K562 (cell line): ENCODE data around the gene NES. TPM values are rescaled to one million over a fixed set of nuclear protein-coding genes. Genes with fewer than 3 reads are reported as not detected.

ENCODE experiments used
- ATAC-seq: fragments of 200-7000 bp; cut with Tn5 transposase; 3 replicates; pipeline ENCODE4 v1.9.1; 2020; ENCODE audit warnings: moderate library complexity
- BruUV-seq: library from RNA; stranded (reverse); fragments of 400-500 nt; replicated peaks from 2 replicates; lab custom pipeline; 2021; lab: Mats Ljungman, UMichigan
- CTCF ChIA-PET: fragments of 300-600 bp; formaldehyde crosslinking; extraction: SDS; loops from one replicate; lab custom pipeline; 2021; ENCODE audit warnings: low intra/inter-chr PET ratio; lab: Yijun Ruan, JAX
- POLR2A ChIA-PET: fragments of 300-600, 350-650 bp; sonication (Branson Sonifier 250); formaldehyde crosslinking; extraction: SDS; loops from one replicate; lab custom pipeline; 2021; ENCODE audit warnings: antibody characterized with exemption, inconsistent platforms; lab: Yijun Ruan, JAX
- DNase-seq, 4 experiments: peaks; one replicate each; pipeline versions ENCODE4 v3.0.0 to v3.0.0-alpha.2; 2011 to 2018; ENCODE audit warnings: low spot score in 3 of 4, mixed read lengths in 3 of 4; ENCODE audit errors: extremely low read depth in 1 of 4
- FAIRE-seq: peaks from 2 replicates; lab custom pipeline; 2011; peaks lifted over from hg19 to GRCh38; lab: Jason Lieb, UNC
- H2AFZ ChIP-seq: 2 replicates; pipeline ENCODE4 v1.6.0; 2011; ENCODE audit warnings: low read depth, low read length, control low read depth, inconsistent platforms
- H3K27ac ChIP-seq: fragments of 200-600 bp; 3 replicates; pipeline ENCODE4 v1.8.0; 2011; ENCODE audit warnings: low read depth, mild to moderate bottlenecking, control low read depth, inconsistent platforms, low read length, moderate library complexity, mixed read lengths; ENCODE audit errors: extremely low read depth
- H3K27me3 ChIP-seq, 2 experiments: fragments of 300-600 bp in 1 of 2; 2 replicates in 1 of 2; 3 replicates in 1 of 2; pipeline versions ENCODE4 v1.6.0 to v1.8.0; 2011; ENCODE audit warnings: inconsistent platforms in 2 of 2, low read length in 2 of 2, mild to moderate bottlenecking in 1 of 2, mixed read lengths in 1 of 2, moderate library complexity in 1 of 2; ENCODE audit not compliant: control insufficient read depth in 2 of 2, insufficient read depth in 2 of 2
- H3K36me3 ChIP-seq: fragments of 300-600 bp; 3 replicates; pipeline ENCODE4 v1.8.0; 2011; ENCODE audit warnings: mild to moderate bottlenecking, low read length, inconsistent platforms; ENCODE audit not compliant: control insufficient read depth, insufficient read depth
- H3K4me1 ChIP-seq, 2 experiments: fragments of 200-600 bp in 1 of 2; replicated peaks in 1 of 2; 2 replicates in 1 of 2; 3 replicates in 1 of 2; pipeline versions ENCODE4 v1.5.1 to v1.8.0; 2011; ENCODE audit warnings: inconsistent platforms in 2 of 2, low read length in 2 of 2, mild to moderate bottlenecking in 1 of 2, mixed read lengths in 1 of 2, moderate library complexity in 1 of 2; ENCODE audit not compliant: control insufficient read depth in 2 of 2, insufficient read depth in 2 of 2
- H3K4me2 ChIP-seq: 2 replicates; pipeline ENCODE4 v1.6.1; 2011; ENCODE audit warnings: low read length, control low read depth, inconsistent platforms, mixed read lengths; ENCODE audit not compliant: insufficient read depth
- H3K4me3 ChIP-seq: fragments of 200-600 bp; sonication (generic), shearing (Covaris generic); 2 replicates; pipeline ENCODE4 v1.5.1; 2016; ENCODE audit warnings: control low read depth, inconsistent platforms
- H3K79me2 ChIP-seq: fragments of 200-600 bp; 3 replicates; pipeline ENCODE4 v1.8.0; 2011; ENCODE audit warnings: low read length, inconsistent platforms; ENCODE audit not compliant: control insufficient read depth, insufficient read depth
- H3K9ac ChIP-seq, 2 experiments: 2 replicates each; pipeline versions ENCODE4 v1.6.0 to v1.6.1; 2011; ENCODE audit warnings: low read depth in 2 of 2, low read length in 2 of 2, control low read depth in 1 of 2, inconsistent platforms in 1 of 2, mild to moderate bottlenecking in 1 of 2, mixed read lengths in 1 of 2; ENCODE audit not compliant: insufficient read depth in 1 of 2
- H3K9me1 ChIP-seq: one replicate; pipeline ENCODE4 v1.6.0; 2011; ENCODE audit warnings: inconsistent platforms, mild to moderate bottlenecking, low read length, moderate library complexity; ENCODE audit not compliant: control insufficient read depth, insufficient read depth
- H3K9me3 ChIP-seq: replicated peaks from 2 replicates; pipeline ENCODE4 v1.5.1; 2011; ENCODE audit warnings: low read depth, low read length, inconsistent platforms; ENCODE audit not compliant: control insufficient read depth, insufficient read depth
- H4K20me1 ChIP-seq: replicated peaks from 2 replicates; pipeline ENCODE4 v1.6.1; 2011; ENCODE audit warnings: low read length, inconsistent platforms, mixed read lengths; ENCODE audit not compliant: control insufficient read depth, insufficient read depth
- ARID1B ChIP-seq: fragments of 450-650 bp; IDR thresholded peaks from 2 replicates; pipeline ENCODE4 v1.6.1; 2016; ENCODE audit warnings: antibody characterized with exemption, mild to moderate bottlenecking, inconsistent platforms
- ATF7 ChIP-seq: fragments of 450-650 bp; IDR thresholded peaks from 2 replicates; pipeline ENCODE4 v1.7.1; 2014; ENCODE audit warnings: mild to moderate bottlenecking, moderate library complexity
- CBX3 ChIP-seq, 2 experiments: IDR thresholded peaks; 1 replicate in 1 of 2; 2 replicates in 1 of 2; pipeline ENCODE4 v1.6.1; 2012; ENCODE audit warnings: inconsistent platforms in 2 of 2, low read length in 2 of 2, borderline replicate concordance in 1 of 2, control low read depth in 1 of 2
- CSDE1 ChIP-seq, 2 experiments: fragments of 450-650 bp; IDR thresholded peaks; 2 replicates each; pipeline ENCODE4 v1.6.1; 2016; ENCODE audit warnings: mild to moderate bottlenecking in 1 of 2
- ELF2 ChIP-seq: fragments of 250-450 bp; sonication (Bioruptor Pico); IDR thresholded peaks from 2 replicates; pipeline ENCODE4 v1.5.0; 2021; ENCODE audit warnings: mild to moderate bottlenecking
- ETV1 ChIP-seq: fragments of 450-650 bp; conservative IDR thresholded peaks from 2 replicates; pipeline ENCODE4 v1.6.1; 2016; ENCODE audit warnings: missing genetic modification characterization, control low read depth, low read depth, missing compliant biosample characterization
- GABPA ChIP-seq: fragments of 200-800 bp; sonication (Bioruptor generic); conservative IDR thresholded peaks from 2 replicates; pipeline ENCODE4 v1.6.1; 2016; ENCODE audit warnings: low read depth, missing genetic modification characterization, missing compliant biosample characterization
- LCOR ChIP-seq: sonication (generic); formaldehyde crosslinking; IDR thresholded peaks from 2 replicates; pipeline ENCODE4 v1.8.0; 2022; ENCODE audit warnings: mild to moderate bottlenecking, missing genetic modification reagents
- MBD2 ChIP-seq: sonication (generic); IDR thresholded peaks from 2 replicates; pipeline ENCODE4 v1.6.1; 2016; ENCODE audit warnings: low read depth, borderline replicate concordance
- MCM2 ChIP-seq: fragments of 450-650 bp; IDR thresholded peaks from 2 replicates; pipeline ENCODE4 v1.6.1; 2017; ENCODE audit warnings: low read depth, mild to moderate bottlenecking
- MECOM ChIP-seq: fragments of 250-450 bp; sonication (Bioruptor Pico); IDR thresholded peaks from 2 replicates; pipeline ENCODE4 v1.8.0; 2022; ENCODE audit warnings: inconsistent platforms
- MEF2A ChIP-seq: IDR thresholded peaks from 2 replicates; pipeline ENCODE4 v1.6.1; 2011; ENCODE audit warnings: low read depth, mild to moderate bottlenecking, low read length, moderate library complexity; ENCODE audit not compliant: control insufficient read depth
- MIER1 ChIP-seq: fragments of 450-650 bp; IDR thresholded peaks from 2 replicates; pipeline ENCODE4 v1.6.1; 2016; ENCODE audit warnings: antibody characterized with exemption, mild to moderate bottlenecking, low read depth
- POLR2A ChIP-seq: fragments of 450-650 bp; conservative IDR thresholded peaks from 2 replicates; pipeline ENCODE4 v1.6.1; 2016
- PTRF ChIP-seq: fragments of 450-650 bp; IDR thresholded peaks from 2 replicates; pipeline ENCODE4 v1.6.1; 2016; ENCODE audit warnings: mild to moderate bottlenecking, missing genetic modification characterization, missing compliant biosample characterization
- RB1 ChIP-seq: fragments of 450-650 bp; IDR thresholded peaks from 2 replicates; pipeline ENCODE4 v1.6.1; 2017; ENCODE audit warnings: low read depth, mild to moderate bottlenecking
- SMAD4 ChIP-seq: fragments of 250-450 bp; sonication (Bioruptor Pico); conservative IDR thresholded peaks from 2 replicates; pipeline ENCODE4 v1.8.0; 2021; ENCODE audit warnings: inconsistent platforms, mild to moderate bottlenecking, moderate library complexity
- SMARCA4 ChIP-seq: fragments of 450-650 bp; IDR thresholded peaks from 2 replicates; pipeline ENCODE4 v1.6.1; 2016
- SP1 ChIP-seq: sonication (generic); formaldehyde crosslinking; IDR thresholded peaks from 2 replicates; pipeline ENCODE4 v1.8.1; 2022; ENCODE audit warnings: mild to moderate bottlenecking, missing genetic modification reagents
- TRIM24 ChIP-seq, 2 experiments: fragments of 450-650 bp; IDR thresholded peaks; 2 replicates each; pipeline ENCODE4 v1.6.1; 2016
- ZNF609 ChIP-seq: sonication (generic); formaldehyde crosslinking; IDR thresholded peaks from 2 replicates; pipeline ENCODE4 v1.8.1; 2023; ENCODE audit warnings: missing genetic modification reagents, mild to moderate bottlenecking, borderline replicate concordance
- WGBS: fragments of 100-300 bp; shearing (Covaris generic); methylation state at CpG from one replicate; pipeline ENCODE4 v1.1.6; 2016; ENCODE audit warnings: low coverage, mixed read lengths; ENCODE audit not compliant: insufficient coverage; ENCODE audit errors: missing lambda C conversion rate; 5-methylcytosine and 5-hydroxymethylcytosine counted together
- in situ Hi-C: fragments of 300-500 bp; cut with MboI; formaldehyde crosslinking; loops from 4 replicates; pipeline ENCODE4 v1.15.0; 2018; ENCODE audit warnings: inconsistent platforms, mixed read lengths
- intact Hi-C: fragments of 100-400 bp; cut with micrococcal nuclease; formaldehyde crosslinking; loops from 2 replicates; pipeline ENCODE4 v1.14.2; 2022
- polyA plus RNA-seq, 8 experiments: library from polyadenylated mRNA; depleted of rRNA in 4 of 8; stranded (reverse) in 5 of 8; unstranded in 3 of 8; fragments of >200 nt; fragmentation: Nextera tagmentation in 2 of 8; fragmentation: Illumina TruSeq in 1 of 8; extraction: Ambion mirVana in 2 of 8; extraction: Trizol in 1 of 8; gene quantifications; 2 replicates each; pipeline versions ENCODE4 v1.2.1 to v1.2.3, GENCODE V29; 2011 to 2014; ENCODE audit warnings: inconsistent platforms in 1 of 8, missing spikeins in 1 of 8
- total RNA-seq, 7 experiments: library from RNA; depleted of rRNA in 6 of 7; stranded (reverse); fragments of >200 nt in 6 of 7; fragmentation: Illumina TruSeq in 2 of 7; extraction: Trizol in 2 of 7; gene quantifications; 2 replicates each; pipeline versions ENCODE4 v1.2.1 to v1.2.3, GENCODE V29; 2011 to 2021; ENCODE audit warnings: low replicate concordance in 1 of 7

NES gene
- total and polyA plus RNA-seq, 9 of the 15 experiments (the other 6 are each of a cell fraction or from before 2014, with no cell fraction given), result 0.10 to 8.6 (median 4.2) TPM

- DNase-seq, result peak in 2 of 4 experiments; percentile 48 to 55
- Histone ChIP-seq H4K20me1 (no peaks in the 10 kb centered on the region), H3K4me2 (peak overlapping the region; percentile 3), H2AFZ (no peak overlapping the region), H3K27me3 (no peaks in the 10 kb centered on the region), H3K9me1 (no peaks in the 10 kb centered on the region), H3K36me3 (no peaks in the 10 kb centered on the region), H3K9ac (peak overlapping the region in 1 of 2 experiments; percentile 81; a peak in 3 of 4 replicates), H3K4me3 (no peak overlapping the region), H3K9me3 (no peaks in the 10 kb centered on the region), H3K79me2 (no peaks in the 10 kb centered on the region; the same call in 2 of the 3 replicates), H3K27ac (no peak overlapping the region), H3K4me1 (peaks cover 24 to 72% of the 10 kb centered on the region in 2 experiments)
- POLR2A ChIA-PET, result interaction anchor here (0.8 to 1.2 kb wide), 3 partner anchors 12 to 34 kb away, joined by 3 to 10 read pairs (median 3); no protein-coding TSS in a partner anchor
- WGBS, result 25% methylated on average over 7 of the region's 8 CpGs
- BruUV-seq, result no TSS peak
- ATAC-seq, result peak; percentile 70
- intact Hi-C loops, result no loop called here
- in situ Hi-C loops, result no loop called here
- FAIRE-seq, result peak; percentile 96
- CTCF ChIA-PET, result interaction anchor here (0.7 kb wide), 1 partner anchor 32 kb away, joined by 3 read pairs; the partner anchor contains the start of gene CRABP2
- no peak for TF ChIP-seq PTRF (tag)
- no peak for TF ChIP-seq POLR2A
- TF ChIP-seq MEF2A, result no peak
- peak; percentile 79; the same call in 1 of the 2 replicates for TF ChIP-seq ATF7
- no peak for TF ChIP-seq MIER1
- TF ChIP-seq ZNF609, result no peak
- TF ChIP-seq SMAD4 (CRISPR knock-in tag), result no peak
- TF ChIP-seq CSDE1 (IDR thresholded peaks at IDR 0.05), result no peak
- TF ChIP-seq SMARCA4, result peak; percentile 51; the same call in 1 of the 2 replicates
- no peak for TF ChIP-seq ELF2
- no peak for TF ChIP-seq CBX3 (IDR thresholded peaks at IDR 0.05; ENCODE audit: borderline replicate concordance in 1 of 2, low read length in 2 of 2)
- no peak for TF ChIP-seq RB1
- no peak for TF ChIP-seq MBD2
- TF ChIP-seq ETV1, result no peak
- no peak for TF ChIP-seq MECOM (CRISPR knock-in tag)
- TF ChIP-seq TRIM24 (IDR thresholded peaks at IDR 0.05), result no peak
- no peak for TF ChIP-seq MCM2
- TF ChIP-seq GABPA (tag), result no peak
- no peak for TF ChIP-seq LCOR (CRISPR knock-in tag)
- no peak for TF ChIP-seq SP1 (CRISPR knock-in tag)
- 0 out of 2 replicates have a peak, but pooled peaks have one; percentile 22 for TF ChIP-seq ARID1B
These were observed 3.7 kb downstream of the NES start for GRCh38 chr1:156673387-156674121.
